ENCODE measurements around the gene TCFL5. TPM values are rescaled to one million over a fixed set of nuclear protein-coding genes. Genes with fewer than 3 reads are reported as not detected.

TCFL5 gene
- total RNA-seq, 1 donor from 2014 or later = 6.3 TPM

GRCh38 chr20:62888406-62888805 lies 26.8 kb upstream of the TCFL5 start:
- Histone ChIP-seq H3K36me3 (ENCODE audit: control insufficient read depth in 3 of 3, insufficient read depth in 3 of 3, low read length in 3 of 3) (peaks cover 60 to 67% (median 66%) of the 10 kb centered on the region in 3 donors), H3K9me3 (ENCODE audit: control insufficient read depth in 3 of 3, low read length in 3 of 3) (no peaks in the 10 kb centered on the region), H3K4me3 (ENCODE audit: low read length in 3 of 3) (no peak overlapping the region), H3K9ac (ENCODE audit: low read depth in 1 of 3, low read length in 3 of 3) (no peak overlapping the region), H3K4me1 (ENCODE audit: control insufficient read depth in 3 of 3, insufficient read depth in 3 of 3, low read length in 3 of 3) (no peaks in the 10 kb centered on the region), H3K27ac (ENCODE audit: low read depth, low read length) (no peak overlapping the region), H3K27me3 (ENCODE audit: control insufficient read depth in 3 of 3, insufficient read depth in 3 of 3, low read length in 3 of 3) (no peaks in the 10 kb centered on the region)

GRCh38 chr20:62887860-62888239 lies 26.2 kb upstream of the TCFL5 start:
- H3K9me3 ChIP-seq (ENCODE audit: control insufficient read depth in 3 of 3, low read length in 3 of 3) = no peaks in the 10 kb centered on the region
- no peak overlapping the region for H3K4me3 ChIP-seq (ENCODE audit: low read length in 3 of 3)
- H3K36me3 ChIP-seq (ENCODE audit: control insufficient read depth in 3 of 3, insufficient read depth in 3 of 3, low read length in 3 of 3) = peaks cover 57 to 62% (median 60%) of the 10 kb centered on the region in 3 donors
- H3K4me1 ChIP-seq (ENCODE audit: control insufficient read depth in 3 of 3, insufficient read depth in 3 of 3, low read length in 3 of 3) = no peaks in the 10 kb centered on the region
- H3K27ac ChIP-seq (ENCODE audit: low read depth, low read length) = no peak overlapping the region
- no peaks in the 10 kb centered on the region for H3K27me3 ChIP-seq (ENCODE audit: control insufficient read depth in 3 of 3, insufficient read depth in 3 of 3, low read length in 3 of 3)
- H3K9ac ChIP-seq (ENCODE audit: low read depth in 1 of 3, low read length in 3 of 3) = no peak overlapping the region

DNA sequence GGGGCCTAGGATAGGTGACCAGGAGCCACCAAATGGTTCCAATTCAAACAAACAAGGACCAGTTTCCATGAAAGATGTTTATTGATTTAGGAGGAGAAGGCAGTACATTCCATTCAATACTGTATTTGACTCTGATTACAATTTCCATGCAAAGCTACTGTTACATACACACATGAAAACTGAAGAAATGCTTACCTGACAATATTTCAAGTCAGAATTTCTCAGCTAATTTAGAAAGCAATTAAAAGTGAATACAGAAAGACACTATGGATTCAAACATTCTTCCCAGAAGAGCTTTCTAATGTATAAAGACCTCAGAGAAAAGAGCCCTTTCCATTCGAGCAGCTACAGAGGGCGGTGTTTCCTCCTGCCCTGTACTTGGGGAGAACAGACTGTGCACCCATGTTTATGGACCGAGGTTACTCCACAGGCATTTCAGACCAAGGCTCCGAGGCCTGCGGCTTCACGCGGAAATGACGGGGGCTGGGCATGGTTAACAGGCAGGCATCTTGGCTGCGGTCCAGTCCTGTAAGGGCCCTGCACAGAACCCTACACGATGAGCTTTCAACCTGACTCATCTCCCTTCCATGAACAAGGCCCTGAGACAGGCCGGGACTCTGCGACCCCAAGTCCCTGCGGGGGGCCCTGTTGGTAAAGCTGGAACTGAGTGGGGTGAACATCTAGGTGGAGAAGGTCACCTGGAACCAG lies 25.7 kb upstream of the TCFL5 start:
- Histone ChIP-seq H3K9me3 (ENCODE audit: control insufficient read depth in 3 of 3, low read length in 3 of 3) (no peaks in the 10 kb centered on the region), H3K36me3 (ENCODE audit: control insufficient read depth in 3 of 3, insufficient read depth in 3 of 3, low read length in 3 of 3) (peaks cover 52 to 56% (median 55%) of the 10 kb centered on the region in 3 donors), H3K4me3 (ENCODE audit: low read length in 3 of 3) (no peak overlapping the region), H3K4me1 (ENCODE audit: control insufficient read depth in 3 of 3, insufficient read depth in 3 of 3, low read length in 3 of 3) (no peaks in the 10 kb centered on the region), H3K27ac (ENCODE audit: low read depth, low read length) (no peak overlapping the region), H3K9ac (ENCODE audit: low read depth in 1 of 3, low read length in 3 of 3) (no peak overlapping the region), H3K27me3 (ENCODE audit: control insufficient read depth in 3 of 3, insufficient read depth in 3 of 3, low read length in 3 of 3) (no peaks in the 10 kb centered on the region)

- H3K27me3 ChIP-seq (ENCODE audit: control insufficient read depth in 3 of 3, insufficient read depth in 3 of 3, low read length in 3 of 3) = no peaks in the 10 kb centered on the region
- H3K36me3 ChIP-seq (ENCODE audit: control insufficient read depth in 3 of 3, insufficient read depth in 3 of 3, low read length in 3 of 3) = peaks cover 47 to 55% (median 50%) of the 10 kb centered on the region in 3 donors
- no peak overlapping the region for H3K9ac ChIP-seq (ENCODE audit: low read depth in 1 of 3, low read length in 3 of 3)
- H3K4me3 ChIP-seq (ENCODE audit: low read length in 3 of 3) = no peak overlapping the region
- no peaks in the 10 kb centered on the region for H3K4me1 ChIP-seq (ENCODE audit: control insufficient read depth in 3 of 3, insufficient read depth in 3 of 3, low read length in 3 of 3)
- H3K9me3 ChIP-seq (ENCODE audit: control insufficient read depth in 3 of 3, low read length in 3 of 3) = no peaks in the 10 kb centered on the region
- H3K27ac ChIP-seq (ENCODE audit: low read depth, low read length) = no peak overlapping the region
Measured at GRCh38 chr20:62886709-62887058, 25.1 kb upstream of the TCFL5 start.

DNA sequence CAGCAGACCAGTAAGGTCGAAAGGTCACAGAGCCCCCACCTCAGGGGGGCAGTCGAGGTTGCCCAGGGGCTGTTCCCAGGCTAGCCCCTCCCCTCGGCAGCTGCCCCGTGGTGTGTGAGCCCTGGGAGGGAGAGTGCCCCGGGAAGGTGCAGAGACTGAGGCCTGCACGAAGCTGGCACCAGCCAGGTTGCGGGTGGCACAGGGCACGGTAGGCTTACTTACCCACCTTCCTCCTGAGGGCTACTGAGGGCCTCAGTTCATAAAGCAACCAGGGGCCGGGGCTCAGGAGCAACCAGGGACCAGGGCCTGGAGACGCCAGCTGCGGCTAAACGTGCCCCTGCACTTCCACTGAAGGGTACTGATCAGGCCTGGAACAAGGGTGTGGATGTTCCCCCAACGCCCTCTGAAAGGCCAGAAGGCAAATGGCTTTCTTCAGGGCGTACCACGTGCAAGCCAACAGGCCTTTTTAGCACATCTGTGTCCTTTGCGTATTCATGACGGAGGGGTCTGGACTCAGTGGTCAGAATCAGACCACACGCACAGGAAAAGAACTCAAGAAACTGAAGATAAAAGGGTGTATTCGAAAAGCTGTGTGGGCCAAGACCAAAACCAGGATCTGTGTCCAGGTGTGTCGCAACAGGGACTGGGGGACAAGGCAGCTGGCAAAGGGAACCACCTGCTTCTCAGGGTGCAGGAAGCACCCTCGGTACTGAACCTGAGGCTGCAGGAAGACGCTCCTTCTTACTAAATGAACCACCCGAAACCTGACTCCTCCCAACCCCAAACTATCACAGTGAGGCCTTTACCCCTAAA lies 24.5 kb upstream of the TCFL5 start:
- Histone ChIP-seq H3K9me3 (ENCODE audit: control insufficient read depth in 3 of 3, low read length in 3 of 3) (no peaks in the 10 kb centered on the region), H3K27me3 (ENCODE audit: control insufficient read depth in 3 of 3, insufficient read depth in 3 of 3, low read length in 3 of 3) (no peaks in the 10 kb centered on the region), H3K27ac (ENCODE audit: low read depth, low read length) (no peak overlapping the region), H3K4me3 (ENCODE audit: low read length in 3 of 3) (no peak overlapping the region), H3K9ac (ENCODE audit: low read depth in 1 of 3, low read length in 3 of 3) (peak overlapping the region in 1 of 3 donors; percentile 16), H3K36me3 (ENCODE audit: control insufficient read depth in 3 of 3, insufficient read depth in 3 of 3, low read length in 3 of 3) (peaks cover 46 to 51% (median 50%) of the 10 kb centered on the region in 3 donors), H3K4me1 (ENCODE audit: control insufficient read depth in 3 of 3, insufficient read depth in 3 of 3, low read length in 3 of 3) (no peaks in the 10 kb centered on the region)

GRCh38 chr20:62885046-62885895 lies 23.6 kb upstream of the TCFL5 start:
- H3K27ac ChIP-seq (ENCODE audit: low read depth, low read length) = no peak overlapping the region
- no peaks in the 10 kb centered on the region for H3K9me3 ChIP-seq (ENCODE audit: control insufficient read depth in 3 of 3, low read length in 3 of 3)
- no peaks in the 10 kb centered on the region for H3K4me1 ChIP-seq (ENCODE audit: control insufficient read depth in 3 of 3, insufficient read depth in 3 of 3, low read length in 3 of 3)
- peaks cover 38 to 50% (median 48%) of the 10 kb centered on the region in 3 donors for H3K36me3 ChIP-seq (ENCODE audit: control insufficient read depth in 3 of 3, insufficient read depth in 3 of 3, low read length in 3 of 3)
- H3K4me3 ChIP-seq (ENCODE audit: low read length in 3 of 3) = no peak overlapping the region
- H3K9ac ChIP-seq (ENCODE audit: low read depth in 1 of 3, low read length in 3 of 3) = no peak overlapping the region
- no peaks in the 10 kb centered on the region for H3K27me3 ChIP-seq (ENCODE audit: control insufficient read depth in 3 of 3, insufficient read depth in 3 of 3, low read length in 3 of 3)

DNA sequence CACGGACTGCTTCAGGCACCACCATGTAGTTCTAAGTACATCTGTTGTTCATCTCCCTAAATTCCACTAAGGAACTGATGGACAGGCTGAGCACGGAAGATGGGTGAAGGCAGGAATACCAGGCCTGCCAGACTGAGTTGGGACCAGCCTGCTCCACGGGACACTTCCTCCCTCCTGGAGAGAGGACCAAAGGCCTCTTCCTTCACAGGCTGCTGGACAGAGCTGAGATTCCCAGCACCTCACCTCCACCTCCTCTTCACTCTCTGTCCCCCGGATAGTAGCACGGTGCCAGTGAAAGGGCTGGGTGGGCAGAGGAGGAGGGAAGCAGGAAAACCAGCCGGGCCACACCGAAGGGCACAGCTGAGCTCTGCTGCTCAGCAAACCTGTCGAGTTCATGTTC lies 22.9 kb upstream of the TCFL5 start:
- H3K9me3 ChIP-seq (ENCODE audit: control insufficient read depth in 3 of 3, low read length in 3 of 3) = no peaks in the 10 kb centered on the region
- no peaks in the 10 kb centered on the region for H3K27me3 ChIP-seq (ENCODE audit: control insufficient read depth in 3 of 3, insufficient read depth in 3 of 3, low read length in 3 of 3)
- H3K4me3 ChIP-seq (ENCODE audit: low read length in 3 of 3) = no peak overlapping the region
- H3K9ac ChIP-seq (ENCODE audit: low read depth in 1 of 3, low read length in 3 of 3) = no peak overlapping the region
- H3K4me1 ChIP-seq (ENCODE audit: control insufficient read depth in 3 of 3, insufficient read depth in 3 of 3, low read length in 3 of 3) = no peaks in the 10 kb centered on the region
- H3K27ac ChIP-seq (ENCODE audit: low read depth, low read length) = no peak overlapping the region
- H3K36me3 ChIP-seq (ENCODE audit: control insufficient read depth in 3 of 3, insufficient read depth in 3 of 3, low read length in 3 of 3) = peaks cover 33 to 44% (median 41%) of the 10 kb centered on the region in 3 donors

- H3K36me3 ChIP-seq (ENCODE audit: control insufficient read depth in 3 of 3, insufficient read depth in 3 of 3, low read length in 3 of 3) = peaks cover 12 to 24% (median 21%) of the 10 kb centered on the region in 3 donors
- H3K4me3 ChIP-seq (ENCODE audit: low read length in 3 of 3) = no peak overlapping the region
- H3K27me3 ChIP-seq (ENCODE audit: control insufficient read depth in 3 of 3, insufficient read depth in 3 of 3, low read length in 3 of 3) = no peaks in the 10 kb centered on the region
- no peaks in the 10 kb centered on the region for H3K9me3 ChIP-seq (ENCODE audit: control insufficient read depth in 3 of 3, low read length in 3 of 3)
- H3K27ac ChIP-seq (ENCODE audit: low read depth, low read length) = no peak overlapping the region
- peaks cover under 1 to 2% (median 2%) of the 10 kb centered on the region in 3 donors for H3K4me1 ChIP-seq (ENCODE audit: control insufficient read depth in 3 of 3, insufficient read depth in 3 of 3, low read length in 3 of 3)
- no peak overlapping the region for H3K9ac ChIP-seq (ENCODE audit: low read depth in 1 of 3, low read length in 3 of 3)
Measured at GRCh38 chr20:62882426-62882825, 20.8 kb upstream of the TCFL5 start.

DNA sequence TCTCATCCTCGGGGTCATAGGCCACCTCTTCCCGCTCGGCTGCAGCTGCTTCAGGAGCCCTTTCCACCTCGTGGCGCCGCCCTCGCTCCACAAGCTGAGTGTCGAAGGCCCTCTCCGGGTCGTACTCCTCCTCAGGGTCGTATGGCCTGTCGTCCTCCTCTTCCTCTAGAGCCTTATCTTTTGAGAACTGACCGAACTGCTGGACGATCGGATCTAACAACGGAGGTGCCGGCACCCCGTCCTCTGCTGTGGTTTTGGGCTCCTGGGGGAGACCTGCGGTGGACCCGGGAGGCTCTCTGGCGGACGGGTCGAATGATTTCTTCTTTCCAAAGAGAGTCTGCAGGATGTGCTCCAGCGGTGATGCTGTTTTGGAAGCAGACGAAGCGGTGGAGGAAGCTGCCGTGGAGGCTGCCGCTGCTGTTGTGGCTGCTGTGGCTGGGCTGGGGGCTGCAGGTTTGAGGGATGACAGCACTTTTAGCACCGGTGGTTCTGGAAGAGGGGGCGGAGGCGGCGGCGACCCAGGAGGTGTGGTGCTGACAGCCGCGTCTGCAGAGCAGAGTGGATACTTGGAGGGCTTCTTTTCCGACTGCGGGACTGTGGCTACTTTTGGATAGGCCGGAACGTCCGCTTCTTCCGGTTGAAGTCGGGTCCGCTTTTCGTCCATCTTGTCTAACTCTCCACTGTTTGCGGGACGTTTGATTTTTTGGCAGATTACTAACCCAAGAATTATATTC lies 20.2 kb upstream of the TCFL5 start:
- Histone ChIP-seq H3K36me3 (ENCODE audit: control insufficient read depth in 3 of 3, insufficient read depth in 3 of 3, low read length in 3 of 3) (peaks cover 10 to 22% (median 19%) of the 10 kb centered on the region in 3 donors), H3K27ac (ENCODE audit: low read depth, low read length) (no peak overlapping the region), H3K9me3 (ENCODE audit: control insufficient read depth in 3 of 3, low read length in 3 of 3) (no peaks in the 10 kb centered on the region), H3K27me3 (ENCODE audit: control insufficient read depth in 3 of 3, insufficient read depth in 3 of 3, low read length in 3 of 3) (peaks cover 0 to 2% (median 0%) of the 10 kb centered on the region in 3 donors), H3K9ac (ENCODE audit: low read depth in 1 of 3, low read length in 3 of 3) (no peak overlapping the region), H3K4me1 (ENCODE audit: control insufficient read depth in 3 of 3, insufficient read depth in 3 of 3, low read length in 3 of 3) (peaks cover 7 to 8% (median 8%) of the 10 kb centered on the region in 3 donors), H3K4me3 (ENCODE audit: low read length in 3 of 3) (no peak overlapping the region)
